CD4-positive, alpha-beta T cell treated with Interleukin-6 for 4 hours (primary cell): ENCODE data around the gene MAMDC4.
A peak's percentile ranks its signal among the peaks of the same experiment; 100 is the strongest.
"Not testable (repeated sequence)": the region's sequence is repeated elsewhere in the genome, so short reads cannot be mapped to it uniquely, and the experiment has no call there.

Source experiments
- DNase-seq: peaks from one replicate; pipeline ENCODE4 v3.0.0-alpha.2; 2020; ENCODE audit warnings: mixed read lengths

The MAMDC4 gene

GRCh38 chr9:136839229-136840139, 12.7 kb upstream of the MAMDC4 start:
- DNase-seq: no peak

- DNase-seq: no peak
Measured at GRCh38 chr9:136840140-136840876, 11.8 kb upstream of the MAMDC4 start.

- no peak for DNase-seq
Measured at GRCh38 chr9:136840877-136841645, 11.1 kb upstream of the MAMDC4 start.

- DNase-seq: not testable (repeated sequence)
Measured at GRCh38 chr9:136841646-136842379, 10.3 kb upstream of the MAMDC4 start.

GRCh38 chr9:136842380-136842948, 9.7 kb upstream of the MAMDC4 start, which contains the start of gene AJM1:
AJM1 (plus strand) TSS chr9:136842478; CDS start chr9:136844415, 1,937 bp downstream.
- peak; percentile 81 for DNase-seq

GRCh38 chr9:136843159-136843800, 8.9 kb upstream of the MAMDC4 start:
- DNase-seq: not testable (repeated sequence)

GRCh38 chr9:136843801-136844740, 8.1 kb upstream of the MAMDC4 start:
- DNase-seq: peak; percentile 62

- no peak for DNase-seq
Measured at GRCh38 chr9:136844761-136845464, 7.2 kb upstream of the MAMDC4 start.

GRCh38 chr9:136845465-136846260, 6.5 kb upstream of the MAMDC4 start:
- DNase-seq: no peak

GRCh38 chr9:136846376-136847087, 5.6 kb upstream of the MAMDC4 start:
- no peak for DNase-seq

- no peak for DNase-seq
Measured at GRCh38 chr9:136847088-136847825, 4.9 kb upstream of the MAMDC4 start.

- peak; percentile 72 for DNase-seq
Measured at GRCh38 chr9:136847826-136848392, 4.2 kb upstream of the MAMDC4 start.

- DNase-seq: peak; percentile 41
Measured at GRCh38 chr9:136848393-136849037, 3.6 kb upstream of the MAMDC4 start.

- peak; percentile 97 for DNase-seq
Measured at GRCh38 chr9:136849038-136849959, 2.8 kb upstream of the MAMDC4 start, which contains the start of gene PHPT1. PHPT1 (plus strand) TSS chr9:136849409; CDS start chr9:136849431, 22 bp downstream.
